A549 (cell line): ENCODE results near the gene RAB11FIP4.

Experiments
- BHLHE40 ChIP-seq: IDR thresholded peaks from 2 replicates; pipeline ENCODE4 v1.6.1; 2012; ENCODE audit warnings: low read depth, low read length, inconsistent platforms
- ESRRA ChIP-seq: fragments of 150-350 bp; IDR thresholded peaks from 2 replicates; pipeline ENCODE4 v1.6.1; 2014; ENCODE audit warnings: mild to moderate bottlenecking, low read length, borderline replicate concordance
- HDAC2 ChIP-seq: fragments of 200-600 bp; sonication (generic); IDR thresholded peaks from 2 replicates; pipeline ENCODE4 v1.6.1; 2016
- RAD21 ChIP-seq, 2 experiments: fragments of >200 bp in 1 of 2; sonication (Bioruptor Twin) in 1 of 2; formaldehyde crosslinking in 1 of 2; IDR thresholded peaks in 1 of 2; conservative IDR thresholded peaks in 1 of 2; 2 replicates in 1 of 2; 3 replicates in 1 of 2; pipeline ENCODE4 v1.6.1; 2012 to 2018; ENCODE audit warnings: inconsistent platforms in 1 of 2
- SMC3 ChIP-seq: fragments of >200 bp; sonication (Bioruptor Twin); formaldehyde crosslinking; IDR thresholded peaks from 3 replicates; pipeline ENCODE4 v1.6.1; 2018; ENCODE audit warnings: inconsistent platforms
- USF2 ChIP-seq: fragments of 450-650 bp; IDR thresholded peaks from 2 replicates; pipeline ENCODE4 v1.6.1; 2014; ENCODE audit warnings: antibody characterized with exemption
- TF ChIP-seq, protein P1 (sequence below): fragments of >200 bp; sonication (Bioruptor Twin); formaldehyde crosslinking; IDR thresholded peaks from 3 replicates; pipeline ENCODE4 v1.5.1; 2016

DNA sequence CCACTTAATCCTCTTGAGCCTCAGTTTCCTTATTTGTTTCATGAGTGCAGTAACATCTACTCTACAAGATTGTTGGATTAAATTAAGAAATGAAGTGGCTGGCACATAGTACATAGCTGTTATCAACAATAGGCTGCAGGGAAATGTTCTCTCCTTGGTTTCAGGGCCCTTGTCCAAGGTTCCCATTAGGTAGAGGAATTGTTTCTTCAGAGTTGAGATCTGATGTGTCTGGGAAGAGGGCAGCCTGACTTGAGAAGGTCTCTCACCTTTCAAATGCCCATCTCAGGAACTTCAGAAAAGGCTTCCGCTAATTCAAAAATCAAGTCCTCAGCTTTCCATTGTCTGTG is 87.6 kb downstream of the RAB11FIP4 start:
- TF ChIP-seq BHLHE40 = no peak
- TF ChIP-seq, protein P1, sequence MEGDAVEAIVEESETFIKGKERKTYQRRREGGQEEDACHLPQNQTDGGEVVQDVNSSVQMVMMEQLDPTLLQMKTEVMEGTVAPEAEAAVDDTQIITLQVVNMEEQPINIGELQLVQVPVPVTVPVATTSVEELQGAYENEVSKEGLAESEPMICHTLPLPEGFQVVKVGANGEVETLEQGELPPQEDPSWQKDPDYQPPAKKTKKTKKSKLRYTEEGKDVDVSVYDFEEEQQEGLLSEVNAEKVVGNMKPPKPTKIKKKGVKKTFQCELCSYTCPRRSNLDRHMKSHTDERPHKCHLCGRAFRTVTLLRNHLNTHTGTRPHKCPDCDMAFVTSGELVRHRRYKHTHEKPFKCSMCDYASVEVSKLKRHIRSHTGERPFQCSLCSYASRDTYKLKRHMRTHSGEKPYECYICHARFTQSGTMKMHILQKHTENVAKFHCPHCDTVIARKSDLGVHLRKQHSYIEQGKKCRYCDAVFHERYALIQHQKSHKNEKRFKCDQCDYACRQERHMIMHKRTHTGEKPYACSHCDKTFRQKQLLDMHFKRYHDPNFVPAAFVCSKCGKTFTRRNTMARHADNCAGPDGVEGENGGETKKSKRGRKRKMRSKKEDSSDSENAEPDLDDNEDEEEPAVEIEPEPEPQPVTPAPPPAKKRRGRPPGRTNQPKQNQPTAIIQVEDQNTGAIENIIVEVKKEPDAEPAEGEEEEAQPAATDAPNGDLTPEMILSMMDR = no peak
- no peak for TF ChIP-seq RAD21 (conservative IDR thresholded peaks at IDR 0.05 in 1 of 2, IDR thresholded peaks at IDR 0.05 in 1 of 2)
- no peak for TF ChIP-seq USF2
- no peak for TF ChIP-seq ESRRA
- no peak for TF ChIP-seq HDAC2
- no peak for TF ChIP-seq SMC3
